ENCODE data around the gene DBNL.

DNA sequence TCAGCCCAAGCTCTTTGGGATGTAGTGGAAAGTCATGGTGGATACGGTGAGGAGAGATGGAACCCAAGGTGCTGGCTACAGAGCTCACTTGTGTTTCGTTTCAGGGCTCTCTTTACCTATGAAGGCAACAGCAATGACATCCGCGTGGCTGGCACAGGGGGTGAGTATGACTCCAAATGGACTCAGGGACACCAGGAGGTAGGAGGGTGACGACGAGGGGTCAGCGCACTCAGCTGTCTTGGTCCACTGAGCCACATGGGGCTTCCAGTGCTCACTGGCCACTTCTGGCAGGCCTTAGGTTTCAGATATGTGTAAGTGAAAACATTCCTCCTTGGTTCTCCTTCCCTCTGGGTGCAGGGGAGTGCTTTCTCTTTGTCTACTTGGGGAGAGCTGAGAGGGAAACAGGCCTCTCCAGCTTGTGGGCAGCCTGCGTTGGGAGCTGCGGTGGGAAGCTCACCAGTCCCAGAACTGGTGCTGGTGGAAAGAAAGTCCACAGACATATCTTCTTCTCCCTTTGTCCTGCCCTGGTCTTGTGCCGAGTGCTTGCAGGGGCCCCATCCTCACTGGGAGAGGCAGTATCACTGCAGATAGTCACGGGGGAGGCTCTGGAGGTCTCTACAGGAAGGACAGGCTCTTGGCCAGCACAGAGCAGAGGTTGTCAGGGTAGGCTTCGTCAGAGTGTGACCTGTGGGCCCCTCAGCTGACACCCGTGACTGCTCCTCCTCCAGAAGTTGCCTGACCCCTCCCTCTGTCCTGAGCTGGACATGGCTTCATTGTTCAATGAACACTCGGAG is 5.8 kb downstream of the DBNL start:
- TF ChIP-seq, protein P1, sequence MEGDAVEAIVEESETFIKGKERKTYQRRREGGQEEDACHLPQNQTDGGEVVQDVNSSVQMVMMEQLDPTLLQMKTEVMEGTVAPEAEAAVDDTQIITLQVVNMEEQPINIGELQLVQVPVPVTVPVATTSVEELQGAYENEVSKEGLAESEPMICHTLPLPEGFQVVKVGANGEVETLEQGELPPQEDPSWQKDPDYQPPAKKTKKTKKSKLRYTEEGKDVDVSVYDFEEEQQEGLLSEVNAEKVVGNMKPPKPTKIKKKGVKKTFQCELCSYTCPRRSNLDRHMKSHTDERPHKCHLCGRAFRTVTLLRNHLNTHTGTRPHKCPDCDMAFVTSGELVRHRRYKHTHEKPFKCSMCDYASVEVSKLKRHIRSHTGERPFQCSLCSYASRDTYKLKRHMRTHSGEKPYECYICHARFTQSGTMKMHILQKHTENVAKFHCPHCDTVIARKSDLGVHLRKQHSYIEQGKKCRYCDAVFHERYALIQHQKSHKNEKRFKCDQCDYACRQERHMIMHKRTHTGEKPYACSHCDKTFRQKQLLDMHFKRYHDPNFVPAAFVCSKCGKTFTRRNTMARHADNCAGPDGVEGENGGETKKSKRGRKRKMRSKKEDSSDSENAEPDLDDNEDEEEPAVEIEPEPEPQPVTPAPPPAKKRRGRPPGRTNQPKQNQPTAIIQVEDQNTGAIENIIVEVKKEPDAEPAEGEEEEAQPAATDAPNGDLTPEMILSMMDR (IDR thresholded peaks at IDR 0.05; ENCODE audit: low read depth, low read length, missing input control): no peak
- TF ChIP-seq, protein P2, sequence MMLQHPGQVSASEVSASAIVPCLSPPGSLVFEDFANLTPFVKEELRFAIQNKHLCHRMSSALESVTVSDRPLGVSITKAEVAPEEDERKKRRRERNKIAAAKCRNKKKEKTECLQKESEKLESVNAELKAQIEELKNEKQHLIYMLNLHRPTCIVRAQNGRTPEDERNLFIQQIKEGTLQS (IDR thresholded peaks at IDR 0.05): no peak
- TF ChIP-seq YY1 (IDR thresholded peaks at IDR 0.05): no peak
- no peak for TF ChIP-seq RAD21 (IDR thresholded peaks at IDR 0.05)
- TF ChIP-seq SP1 (IDR thresholded peaks at IDR 0.05): no peak
- TF ChIP-seq, protein P3, sequence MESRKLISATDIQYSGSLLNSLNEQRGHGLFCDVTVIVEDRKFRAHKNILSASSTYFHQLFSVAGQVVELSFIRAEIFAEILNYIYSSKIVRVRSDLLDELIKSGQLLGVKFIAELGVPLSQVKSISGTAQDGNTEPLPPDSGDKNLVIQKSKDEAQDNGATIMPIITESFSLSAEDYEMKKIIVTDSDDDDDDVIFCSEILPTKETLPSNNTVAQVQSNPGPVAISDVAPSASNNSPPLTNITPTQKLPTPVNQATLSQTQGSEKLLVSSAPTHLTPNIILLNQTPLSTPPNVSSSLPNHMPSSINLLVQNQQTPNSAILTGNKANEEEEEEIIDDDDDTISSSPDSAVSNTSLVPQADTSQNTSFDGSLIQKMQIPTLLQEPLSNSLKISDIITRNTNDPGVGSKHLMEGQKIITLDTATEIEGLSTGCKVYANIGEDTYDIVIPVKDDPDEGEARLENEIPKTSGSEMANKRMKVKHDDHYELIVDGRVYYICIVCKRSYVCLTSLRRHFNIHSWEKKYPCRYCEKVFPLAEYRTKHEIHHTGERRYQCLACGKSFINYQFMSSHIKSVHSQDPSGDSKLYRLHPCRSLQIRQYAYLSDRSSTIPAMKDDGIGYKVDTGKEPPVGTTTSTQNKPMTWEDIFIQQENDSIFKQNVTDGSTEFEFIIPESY (IDR thresholded peaks at IDR 0.05): no peak
- TF ChIP-seq, protein P4, sequence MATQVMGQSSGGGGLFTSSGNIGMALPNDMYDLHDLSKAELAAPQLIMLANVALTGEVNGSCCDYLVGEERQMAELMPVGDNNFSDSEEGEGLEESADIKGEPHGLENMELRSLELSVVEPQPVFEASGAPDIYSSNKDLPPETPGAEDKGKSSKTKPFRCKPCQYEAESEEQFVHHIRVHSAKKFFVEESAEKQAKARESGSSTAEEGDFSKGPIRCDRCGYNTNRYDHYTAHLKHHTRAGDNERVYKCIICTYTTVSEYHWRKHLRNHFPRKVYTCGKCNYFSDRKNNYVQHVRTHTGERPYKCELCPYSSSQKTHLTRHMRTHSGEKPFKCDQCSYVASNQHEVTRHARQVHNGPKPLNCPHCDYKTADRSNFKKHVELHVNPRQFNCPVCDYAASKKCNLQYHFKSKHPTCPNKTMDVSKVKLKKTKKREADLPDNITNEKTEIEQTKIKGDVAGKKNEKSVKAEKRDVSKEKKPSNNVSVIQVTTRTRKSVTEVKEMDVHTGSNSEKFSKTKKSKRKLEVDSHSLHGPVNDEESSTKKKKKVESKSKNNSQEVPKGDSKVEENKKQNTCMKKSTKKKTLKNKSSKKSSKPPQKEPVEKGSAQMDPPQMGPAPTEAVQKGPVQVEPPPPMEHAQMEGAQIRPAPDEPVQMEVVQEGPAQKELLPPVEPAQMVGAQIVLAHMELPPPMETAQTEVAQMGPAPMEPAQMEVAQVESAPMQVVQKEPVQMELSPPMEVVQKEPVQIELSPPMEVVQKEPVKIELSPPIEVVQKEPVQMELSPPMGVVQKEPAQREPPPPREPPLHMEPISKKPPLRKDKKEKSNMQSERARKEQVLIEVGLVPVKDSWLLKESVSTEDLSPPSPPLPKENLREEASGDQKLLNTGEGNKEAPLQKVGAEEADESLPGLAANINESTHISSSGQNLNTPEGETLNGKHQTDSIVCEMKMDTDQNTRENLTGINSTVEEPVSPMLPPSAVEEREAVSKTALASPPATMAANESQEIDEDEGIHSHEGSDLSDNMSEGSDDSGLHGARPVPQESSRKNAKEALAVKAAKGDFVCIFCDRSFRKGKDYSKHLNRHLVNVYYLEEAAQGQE (IDR thresholded peaks at IDR 0.05): no peak
- TF ChIP-seq JUND (IDR thresholded peaks at IDR 0.05): no peak
- TF ChIP-seq TAF1 (conservative IDR thresholded peaks at IDR 0.05): no peak
- TF ChIP-seq, protein P5, sequence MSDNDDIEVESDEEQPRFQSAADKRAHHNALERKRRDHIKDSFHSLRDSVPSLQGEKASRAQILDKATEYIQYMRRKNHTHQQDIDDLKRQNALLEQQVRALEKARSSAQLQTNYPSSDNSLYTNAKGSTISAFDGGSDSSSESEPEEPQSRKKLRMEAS (IDR thresholded peaks at IDR 0.05): no peak
- no peak for TF ChIP-seq FOXA1 (IDR thresholded peaks at IDR 0.05)

Measured in liver (tissue), 3 donors.